IPS DF 4.7 (cell line): ENCODE measurements around the gene MAP1B.
"Not testable (repeated sequence)": the region's sequence is repeated elsewhere in the genome, so short reads cannot be mapped to it uniquely, and the experiment has no call there.

ENCODE experiments used
- DNase-seq: peaks from one replicate; pipeline ENCODE4 v3.0.0-alpha.2; 2013; ENCODE audit warnings: low spot score; ENCODE audit errors: extremely low read depth

The MAP1B gene

DNA sequence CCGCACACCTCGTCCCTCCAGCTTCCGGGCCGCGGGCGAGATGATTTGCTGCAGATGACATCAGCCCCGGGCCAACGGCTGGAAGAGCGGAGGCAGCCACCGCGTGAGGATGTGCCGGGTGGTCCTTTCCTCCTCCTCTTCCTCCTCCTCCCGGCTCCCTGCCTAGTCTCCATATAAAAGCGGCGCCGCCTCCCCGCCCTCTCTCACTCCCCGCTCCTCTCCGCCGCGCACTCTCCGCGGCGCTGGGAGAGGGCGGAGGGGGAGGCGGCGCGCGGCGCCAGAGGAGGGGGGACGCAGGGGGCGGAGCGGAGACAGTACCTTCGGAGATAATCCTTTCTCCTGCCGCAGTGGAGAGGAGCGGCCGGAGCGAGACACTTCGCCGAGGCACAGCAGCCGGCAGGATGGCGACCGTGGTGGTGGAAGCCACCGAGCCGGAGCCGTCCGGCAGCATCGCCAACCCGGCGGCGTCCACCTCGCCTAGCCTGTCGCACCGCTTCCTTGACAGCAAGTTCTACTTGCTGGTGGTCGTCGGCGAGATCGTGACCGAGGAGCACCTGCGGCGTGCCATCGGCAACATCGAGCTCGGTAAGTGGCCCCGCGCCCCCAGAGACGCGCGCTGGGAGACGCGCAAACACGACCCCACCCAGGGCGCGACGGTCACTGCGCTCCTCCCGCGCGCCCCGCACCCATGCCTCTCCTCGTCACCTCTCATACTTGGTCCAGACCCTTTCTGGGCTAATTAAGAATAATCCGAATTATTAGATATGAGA, at the start of gene MAP1B:
Gene MAP1B (plus strand): TSS at position 345 of the 770 bp plus-strand sequence. CDS start 57 bp downstream, at position 402.
- peak; percentile 79 for DNase-seq

DNA sequence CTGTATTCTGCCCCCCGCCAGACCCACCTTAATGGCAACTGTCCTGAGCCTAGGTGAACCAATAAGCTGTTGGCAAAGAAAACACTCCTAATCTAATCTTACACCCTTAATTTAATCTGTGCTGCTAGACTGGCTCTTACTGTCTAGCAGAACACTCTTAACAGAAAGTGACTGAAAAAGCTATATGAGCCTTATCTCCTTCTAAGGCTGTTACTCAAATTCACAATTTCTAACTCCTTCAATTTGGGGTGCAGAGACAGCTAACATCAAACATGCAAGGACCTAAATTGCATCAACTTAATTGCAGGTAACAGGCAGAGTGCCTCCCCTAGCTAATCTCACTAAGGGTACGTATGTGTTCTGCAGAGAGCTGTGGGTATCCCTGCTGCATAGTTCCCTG, 49.5 kb upstream of the MAP1B start:
- DNase-seq: no peak

DNA sequence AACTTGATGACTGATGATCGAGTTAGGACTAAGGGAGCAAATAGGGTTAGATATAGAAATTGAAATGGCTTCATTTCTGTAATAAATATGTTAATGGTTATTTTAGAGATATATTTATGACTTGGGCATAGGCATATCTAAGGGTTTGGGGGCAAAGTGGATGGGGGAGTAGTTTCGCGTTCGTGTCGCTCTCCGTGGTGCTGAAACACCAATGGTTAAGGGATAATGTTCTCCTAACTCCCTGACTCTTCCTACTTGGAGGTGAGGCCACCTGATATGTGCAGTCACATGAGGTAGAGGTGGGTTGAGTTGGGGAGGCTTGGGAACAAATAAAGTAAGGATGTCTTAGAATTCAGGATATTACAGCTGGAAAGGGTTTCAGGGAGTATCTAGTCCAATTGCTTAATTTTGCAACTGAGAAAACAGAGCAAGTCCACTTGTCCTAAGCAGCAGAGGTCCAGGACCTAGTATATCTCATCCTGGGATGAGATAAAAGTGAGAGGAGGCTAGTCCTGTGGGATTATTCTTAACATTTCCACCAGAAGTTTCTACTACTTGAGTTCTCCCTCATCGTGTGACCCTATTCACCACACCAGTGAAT, 44.0 kb upstream of the MAP1B start:
- DNase-seq: no peak

DNA sequence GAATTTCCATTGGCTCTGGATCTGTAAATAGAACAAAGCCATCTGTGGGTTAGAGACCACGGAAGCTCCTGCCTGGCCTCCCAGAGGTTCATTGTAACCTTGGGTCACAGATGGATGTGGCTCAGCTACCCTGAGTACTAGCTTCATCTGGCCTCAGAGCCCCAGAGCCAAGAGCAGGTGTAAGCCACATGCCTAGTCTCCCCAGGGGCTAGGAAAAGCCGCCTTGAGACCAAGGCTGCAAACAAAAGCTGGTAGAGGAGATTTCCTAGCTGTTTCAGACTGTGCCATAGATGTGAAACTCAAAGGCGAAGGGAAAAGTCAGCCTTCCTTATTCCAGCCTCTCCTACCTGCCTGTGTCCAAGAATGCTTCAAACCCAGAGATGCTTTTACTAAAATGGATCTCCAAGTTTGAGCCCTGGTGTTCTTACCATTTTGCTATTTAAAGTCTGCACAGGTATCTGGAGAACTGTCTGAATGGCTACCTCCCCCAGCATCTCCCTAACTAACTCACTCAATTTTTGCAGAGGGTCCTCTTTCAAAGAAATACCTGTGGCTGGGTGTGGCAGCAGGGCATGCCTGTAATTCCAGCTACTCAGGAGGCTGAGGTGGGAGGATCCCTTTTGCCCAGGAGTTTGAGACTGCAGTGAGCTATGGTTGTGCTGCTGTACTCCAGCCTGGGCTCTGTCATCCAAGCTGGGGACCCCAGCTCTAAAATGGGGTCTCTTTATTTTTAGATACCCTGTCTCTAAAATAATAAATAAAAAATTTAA, 42.3 kb upstream of the MAP1B start:
- no peak for DNase-seq

DNA sequence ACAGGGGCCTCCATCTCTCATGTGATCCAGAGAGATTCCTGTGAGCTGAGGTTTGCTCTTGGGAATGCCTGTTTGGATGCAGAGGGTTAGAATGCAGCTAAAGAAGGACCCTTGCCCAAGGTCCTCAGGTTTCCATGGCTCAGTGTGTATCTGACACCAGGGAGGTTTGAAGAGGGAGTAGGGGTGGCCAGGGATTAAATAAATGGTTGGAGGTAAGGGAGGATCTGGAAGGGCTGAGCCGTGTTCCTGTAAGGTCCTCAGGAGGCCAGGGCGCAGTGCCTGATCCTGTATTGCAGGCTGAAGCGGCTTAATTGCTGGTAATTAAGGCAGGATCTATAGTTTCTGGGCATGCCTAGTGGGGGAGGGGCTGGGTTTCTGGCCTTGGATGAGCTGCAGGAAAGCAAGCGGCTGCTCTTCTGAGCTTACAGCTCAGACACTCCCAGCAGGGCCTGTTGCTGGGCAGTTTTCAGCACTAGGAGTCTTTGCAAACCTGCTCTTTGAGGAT, 41.5 kb upstream of the MAP1B start:
- peak; percentile 66 for DNase-seq

DNA sequence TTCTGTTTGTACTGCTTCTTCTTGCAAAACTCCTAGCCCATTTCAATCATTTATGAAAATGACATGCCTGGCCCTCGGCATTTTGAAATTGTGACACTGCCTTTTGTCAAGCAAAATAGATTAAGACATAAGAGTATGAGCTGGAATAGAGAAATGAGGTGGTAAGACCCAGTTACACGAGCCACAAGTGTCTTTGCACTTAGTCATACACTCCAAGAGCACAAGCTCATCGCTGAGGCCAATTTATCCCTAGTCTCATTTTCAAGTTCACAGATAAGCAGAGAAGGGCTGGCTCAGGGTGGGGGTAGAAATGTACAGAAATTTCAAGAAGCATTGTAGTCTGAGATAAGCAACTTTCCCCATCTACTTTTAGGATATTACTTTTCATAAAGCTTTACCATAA, 40.6 kb upstream of the MAP1B start:
- DNase-seq: no peak

DNA sequence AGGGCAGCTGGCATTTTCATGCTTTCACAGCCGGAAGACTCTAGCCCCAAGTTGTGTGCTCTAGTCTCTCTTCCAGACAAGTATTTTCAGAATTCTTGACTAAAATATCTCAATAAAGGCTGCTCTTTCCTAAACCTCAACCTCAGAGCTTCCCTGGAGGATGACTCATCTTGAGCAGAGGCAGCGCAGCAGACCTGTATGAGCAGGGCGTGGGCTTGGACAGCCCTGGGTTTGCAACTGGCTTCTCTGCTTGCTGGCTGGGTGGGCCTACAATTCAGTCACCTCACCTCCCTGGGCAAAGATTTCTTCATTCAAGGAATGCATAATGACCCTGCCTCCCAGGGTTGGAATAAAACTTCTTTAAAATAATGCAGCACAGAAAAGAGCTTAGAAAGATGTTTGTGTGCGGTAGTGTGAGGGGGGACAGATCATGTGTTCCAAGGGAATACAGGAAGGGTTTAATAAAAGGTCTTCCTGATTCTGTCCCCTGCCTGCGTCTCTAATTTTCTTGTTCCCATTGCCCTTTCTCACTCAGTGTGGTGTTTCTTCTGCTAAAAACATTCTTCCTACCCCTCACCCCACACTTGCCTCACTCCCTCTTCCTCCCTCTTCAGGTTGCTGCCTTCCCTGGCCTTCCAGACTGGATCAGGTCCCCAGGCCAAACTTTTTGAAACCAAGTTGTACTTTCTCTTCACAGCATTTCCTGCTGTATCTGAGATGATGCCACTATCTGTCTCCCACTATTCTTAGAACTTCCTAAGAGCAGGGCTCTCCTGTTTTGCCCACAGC, 39.4 kb upstream of the MAP1B start:
- no peak for DNase-seq

DNA sequence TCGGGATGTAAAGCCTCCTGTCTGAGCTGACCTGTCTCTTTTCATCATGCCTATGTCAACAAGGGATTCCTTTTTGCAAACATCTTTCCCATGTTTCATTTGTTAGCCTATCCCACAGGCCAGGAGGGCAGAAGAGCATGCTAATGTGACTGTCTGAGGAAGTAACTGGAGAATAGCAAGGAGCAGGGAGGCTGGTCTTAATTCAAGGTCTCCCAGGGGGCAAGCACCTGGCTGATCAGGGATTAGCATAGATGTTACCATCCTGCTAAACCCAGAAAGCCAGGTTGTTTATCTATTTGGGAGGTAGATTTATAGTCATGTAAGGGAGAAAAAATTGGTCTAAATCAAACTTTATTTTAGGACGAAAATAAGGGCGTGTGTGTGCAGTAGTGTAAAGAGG, 36.7 kb upstream of the MAP1B start:
- no peak for DNase-seq

DNA sequence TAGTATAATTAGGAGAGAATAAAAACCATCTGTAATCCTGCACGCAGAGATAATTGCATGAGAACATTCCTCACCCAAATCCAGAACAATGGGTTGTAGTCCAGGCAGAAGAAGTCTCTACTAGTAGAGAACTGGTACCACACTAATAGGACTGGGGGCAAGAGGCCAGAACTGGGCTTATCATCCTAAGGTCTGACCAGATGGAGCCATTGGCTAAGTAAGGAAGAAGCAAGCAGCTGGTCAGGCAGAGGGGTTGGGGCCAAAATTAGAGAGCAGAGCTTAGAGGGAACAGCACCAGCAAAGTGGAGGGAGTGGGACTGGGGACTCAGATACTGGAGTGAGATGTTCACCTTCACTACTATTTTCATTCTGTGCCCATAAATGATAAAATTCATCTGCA, 35.4 kb upstream of the MAP1B start:
- DNase-seq: no peak

DNA sequence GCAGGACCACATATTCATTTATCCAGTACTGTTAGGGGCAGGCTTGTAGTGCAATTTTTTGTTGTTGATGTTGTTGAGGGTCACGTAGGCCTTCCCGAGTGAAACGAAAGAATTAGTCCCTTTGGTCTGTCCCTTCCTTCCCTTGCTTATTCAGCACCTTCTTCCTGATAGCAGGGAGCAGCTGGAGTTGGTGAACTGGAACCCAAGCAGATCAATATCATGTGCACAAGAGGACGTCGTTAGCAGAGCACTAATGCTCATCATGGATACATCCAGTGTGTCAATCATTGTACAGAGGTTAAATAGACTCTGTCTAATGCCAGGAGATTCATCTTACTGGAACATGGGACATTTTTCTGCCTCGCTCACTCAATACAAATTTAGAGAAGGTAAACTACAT, 33.0 kb upstream of the MAP1B start:
- no peak for DNase-seq

DNA sequence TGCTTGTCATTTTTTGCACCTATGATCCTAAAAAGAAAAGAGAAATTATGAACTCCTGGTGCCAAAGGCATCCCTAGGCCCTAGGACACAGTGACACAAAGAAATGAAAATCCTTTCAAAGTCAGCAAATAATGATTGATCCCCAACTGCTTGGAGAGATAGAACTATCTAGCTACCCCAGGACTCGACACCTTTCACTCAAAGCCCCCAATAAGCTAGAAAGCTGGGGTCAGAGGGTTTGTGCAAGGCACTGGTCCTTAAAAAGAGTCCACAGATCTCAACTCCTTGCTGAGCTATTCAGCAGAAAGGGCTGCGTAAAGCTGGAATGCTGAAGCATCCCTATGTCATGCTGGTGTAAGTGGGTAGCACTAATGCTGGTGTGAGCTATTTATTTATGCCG, 31.8 kb upstream of the MAP1B start:
- no peak for DNase-seq

DNA sequence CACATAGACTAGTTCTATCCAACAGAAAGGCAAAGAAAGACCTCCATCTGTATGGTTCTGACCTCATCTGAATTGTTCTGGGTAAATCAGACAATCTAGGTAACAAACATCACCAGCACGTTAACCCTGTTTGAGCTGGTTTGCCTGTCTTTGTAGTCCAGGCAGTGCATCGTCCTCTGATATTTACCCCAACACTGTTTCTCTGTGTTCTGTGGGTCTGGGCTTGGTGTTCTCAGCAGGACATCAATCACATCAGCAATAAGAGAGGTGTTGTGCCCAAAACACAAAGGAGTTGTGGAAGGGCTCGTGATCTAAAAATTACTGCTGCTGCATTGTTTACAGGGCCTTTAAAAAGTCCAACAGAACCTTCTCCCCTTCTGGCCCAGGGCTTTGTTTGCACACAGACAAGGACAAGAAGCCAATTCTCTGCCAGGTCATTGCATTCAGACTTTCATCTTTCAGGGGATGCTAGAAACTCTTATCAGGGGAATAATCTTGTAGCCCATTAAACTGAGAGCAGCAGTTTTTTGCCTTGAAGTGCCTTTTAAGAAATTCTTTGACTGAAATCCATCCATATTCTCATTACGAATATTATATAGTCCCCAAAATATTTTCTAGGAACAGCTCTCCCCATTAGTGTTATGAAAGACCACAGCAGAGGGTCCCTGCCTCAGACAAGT, 30.5 kb upstream of the MAP1B start:
- DNase-seq: no peak

DNA sequence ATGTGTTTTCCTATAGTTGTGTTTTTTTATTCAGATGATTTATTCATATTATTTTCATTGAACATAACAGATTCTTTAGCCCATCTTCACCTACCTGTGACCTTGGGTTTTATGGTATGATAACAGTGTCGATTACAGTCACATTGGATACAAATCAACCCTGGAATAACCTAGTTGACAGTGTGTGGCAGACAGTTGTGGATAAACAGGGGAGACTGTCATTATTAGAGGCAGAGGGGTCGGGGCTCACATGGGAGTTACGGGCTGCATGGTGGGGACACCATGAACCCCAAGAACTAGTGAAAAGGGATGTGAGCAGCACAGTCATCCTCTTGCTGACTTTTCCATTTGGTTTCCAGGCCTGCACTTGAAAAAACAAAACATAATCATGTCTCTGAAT, 29.9 kb upstream of the MAP1B start:
- no peak for DNase-seq

DNA sequence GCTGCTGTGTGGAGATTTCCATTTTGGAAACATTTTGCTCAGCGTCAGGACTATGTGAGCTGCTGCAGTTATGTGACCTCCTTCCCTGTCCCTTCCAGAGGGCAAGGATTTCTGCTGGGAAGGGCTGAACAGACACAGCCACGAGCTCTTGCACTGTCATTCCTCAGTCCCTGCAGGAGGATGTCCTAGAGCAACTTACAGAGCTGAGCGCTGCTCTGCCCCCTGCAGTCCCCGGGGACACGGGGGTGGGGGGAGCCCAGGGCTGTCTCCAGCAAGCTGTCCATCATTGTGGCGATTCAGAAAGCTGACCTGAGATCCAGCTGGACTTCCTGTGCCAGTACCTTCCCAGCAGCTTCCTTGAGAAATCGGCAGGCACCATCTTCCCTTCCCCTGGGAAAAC, 28.0 kb upstream of the MAP1B start:
- DNase-seq: no peak

DNA sequence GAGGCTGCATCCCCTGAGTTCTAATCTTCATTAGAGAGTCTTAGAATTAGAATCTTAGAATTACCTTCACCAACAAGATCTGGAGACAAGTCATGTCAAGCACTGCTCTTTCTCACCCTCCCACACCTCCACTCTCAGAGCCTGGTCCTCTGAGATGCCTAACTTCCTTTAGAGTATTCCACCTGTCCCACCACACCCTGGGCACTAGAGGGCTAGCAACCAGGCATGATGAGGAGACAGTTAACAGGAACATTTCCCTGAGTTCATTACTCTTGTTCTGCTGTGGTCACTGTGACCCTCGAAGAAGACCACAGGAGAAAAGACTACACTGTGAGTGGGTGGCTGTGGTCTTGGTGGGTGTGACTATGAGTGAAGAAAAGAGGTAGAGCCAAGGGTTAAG, 25.2 kb upstream of the MAP1B start:
- no peak for DNase-seq

DNA sequence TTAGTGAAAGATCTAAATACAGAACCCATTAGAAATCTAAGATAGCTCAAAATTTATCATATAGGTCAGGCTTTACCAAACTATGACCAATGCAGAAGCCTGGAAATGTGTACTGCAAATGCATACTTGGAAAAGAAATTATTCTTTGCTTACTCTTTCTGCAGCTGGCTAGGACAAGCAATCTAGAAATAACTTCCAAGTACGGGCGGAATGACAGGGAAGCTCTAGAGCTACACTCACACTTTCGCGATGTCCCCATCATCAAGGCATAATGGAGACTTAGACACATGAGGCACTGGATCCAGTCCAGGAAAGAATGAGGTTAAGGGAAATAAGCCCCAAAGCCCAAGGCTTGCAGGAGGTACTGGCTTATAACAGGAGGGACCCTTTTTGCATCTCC, 22.4 kb upstream of the MAP1B start:
- DNase-seq: no peak

DNA sequence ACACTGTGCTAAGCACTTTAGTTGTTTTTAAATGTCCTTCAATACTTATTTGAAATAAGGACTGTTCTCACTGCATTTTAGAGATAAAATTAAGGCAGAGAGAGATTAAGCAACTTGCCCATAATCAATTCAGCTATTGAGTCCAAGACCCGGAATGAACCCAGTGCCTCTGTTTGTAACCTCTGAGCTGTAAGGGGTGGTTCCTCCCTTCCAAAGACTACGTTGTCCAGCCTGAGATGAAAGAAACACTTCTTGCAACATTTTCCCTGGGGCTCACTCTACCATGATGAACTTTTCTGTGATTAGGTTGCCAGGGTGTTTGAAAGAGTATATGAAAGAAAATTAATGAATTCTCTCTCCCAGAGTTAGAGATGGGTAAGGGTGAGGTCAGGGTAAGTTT, 22.0 kb upstream of the MAP1B start:
- no peak for DNase-seq

DNA sequence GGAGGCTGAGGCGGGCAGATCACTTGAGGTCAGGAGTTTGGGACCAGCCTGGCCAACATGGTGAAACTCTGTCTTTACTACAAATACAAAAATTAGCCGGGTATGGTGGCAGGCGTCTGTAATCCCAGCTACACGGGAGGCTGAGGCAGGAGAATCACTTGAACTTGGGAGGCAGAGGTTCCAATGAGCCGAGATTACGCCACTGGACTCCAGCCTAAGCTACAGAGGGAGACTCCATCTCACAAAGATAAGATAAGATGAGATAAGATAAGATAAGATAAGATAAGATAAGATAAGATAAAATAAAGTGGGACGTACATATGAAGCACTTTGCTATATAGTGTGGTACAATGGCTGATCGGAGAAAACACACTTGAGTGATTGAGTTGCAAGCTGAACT, 17.6 kb upstream of the MAP1B start:
- DNase-seq: not testable (repeated sequence)

DNA sequence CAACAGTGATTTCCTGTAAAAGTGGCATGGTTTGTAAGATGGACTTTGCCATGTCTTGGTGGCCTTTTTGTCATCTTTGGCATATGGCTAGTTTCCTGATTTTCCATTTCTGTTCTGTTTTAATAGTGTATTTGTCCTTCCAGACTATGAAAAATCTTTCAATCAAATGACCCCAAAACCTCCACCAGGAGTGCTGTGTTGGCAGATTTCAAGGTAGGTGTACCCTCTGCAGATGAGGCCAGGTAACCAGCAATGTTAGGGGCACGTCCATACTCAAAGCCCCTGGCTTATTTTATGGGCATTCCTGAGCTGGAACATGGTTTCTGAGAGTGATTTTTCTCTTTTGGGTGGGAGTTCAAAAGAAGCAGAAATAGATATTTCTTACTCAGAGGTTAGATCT, 15.2 kb upstream of the MAP1B start:
- DNase-seq: no peak

DNA sequence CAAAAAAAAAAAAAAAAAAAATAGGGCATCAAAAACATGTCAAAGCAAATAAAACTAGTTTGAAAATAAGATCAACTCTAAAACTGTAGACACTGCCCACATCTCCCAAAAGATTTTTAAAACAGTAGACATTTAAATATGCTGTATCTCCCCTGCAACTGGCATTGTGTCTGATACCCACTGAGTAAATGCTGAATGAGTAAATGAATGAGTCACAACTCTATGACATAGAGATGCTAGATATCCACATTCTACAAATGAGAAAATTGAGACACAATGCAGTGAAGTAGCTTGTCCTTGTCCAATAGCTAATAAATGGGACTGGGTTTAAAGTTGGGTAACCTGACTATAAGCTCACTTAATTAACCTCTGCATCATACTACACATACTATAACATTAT, 14.1 kb upstream of the MAP1B start:
- DNase-seq: no peak

DNA sequence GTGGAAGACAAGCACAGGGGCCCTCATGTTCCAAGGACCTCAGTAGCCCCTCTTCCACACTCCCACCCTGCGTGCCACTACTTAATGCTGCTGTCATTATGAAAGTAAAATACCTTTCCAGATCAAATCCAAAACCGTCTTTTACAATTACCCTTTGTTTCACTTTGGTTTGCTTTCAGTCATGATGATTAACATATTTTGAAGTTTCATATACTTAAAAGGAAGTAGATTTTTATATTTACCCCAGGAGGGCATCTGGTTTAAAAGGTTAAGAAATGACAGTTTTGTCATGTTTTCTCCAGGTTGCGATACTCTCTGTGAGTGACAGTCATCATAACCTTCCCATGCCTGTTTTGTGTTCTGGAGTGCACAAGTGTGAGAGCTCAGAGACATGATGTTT, 13.5 kb upstream of the MAP1B start:
- no peak for DNase-seq
